ENCODE measurements around the gene KLK15. TPM values are rescaled to one million over a fixed set of nuclear protein-coding genes. Genes with fewer than 3 reads are reported as not detected.

The KLK15 gene
- total and polyA plus RNA-seq, 3 experiments from 2014 or later = not detected

- Mint-ChIP-seq H3K36me3 (peaks cover 0 to 38% (median 7%) of the 10 kb centered on the region in 3 donors), H3K4me1 (peaks cover 40 to 50% (median 48%) of the 10 kb centered on the region in 3 donors), H3K27me3 (peaks cover 0 to 2% of the 10 kb centered on the region in 2 donors), H3K4me3 (peak overlapping the region; percentile 94 to 99 (median 97)), H3K27ac (peak overlapping the region; percentile 99 to 100 (median 100)), H3K9me3 (no peaks in the 10 kb centered on the region)
- Histone ChIP-seq H3K27me3 (ENCODE audit: insufficient read depth, low read length, poor library complexity, severe bottlenecking) (no peaks in the 10 kb centered on the region), H3K4me1 (ENCODE audit: insufficient read depth, low read length) (peaks cover 21% of the 10 kb centered on the region), H3K9me3 (ENCODE audit: low read length) (no peaks in the 10 kb centered on the region), H3K36me3 (ENCODE audit: insufficient read depth, low read length) (no peaks in the 10 kb centered on the region), H3K27ac (ENCODE audit: low read depth, low read length) (peak overlapping the region; percentile 97), H3K4me3 (ENCODE audit: low read length) (peak overlapping the region; percentile 96)
- POLR2A ChIA-PET = interaction anchor here (0.5 kb wide), 1 partner anchor 12 kb away, joined by 4 read pairs; no protein-coding TSS in a partner anchor
- DNase-seq = peak in 1 of 5 donors; percentile 17
- CTCF ChIA-PET = no interaction called here
Measured at GRCh38 chr19:50803633-50804419, 29.5 kb downstream of the KLK15 start.

GRCh38 chr19:50801107-50801506 is 32.3 kb downstream of the KLK15 start:
- H3K27me3 ChIP-seq (ENCODE audit: insufficient read depth, low read length, poor library complexity, severe bottlenecking) = no peaks in the 10 kb centered on the region
- Mint-ChIP-seq H3K9me3 (no peaks in the 10 kb centered on the region), H3K27me3 (peaks cover 0 to 2% of the 10 kb centered on the region in 2 donors), H3K36me3 (peaks cover 0 to 58% (median 8%) of the 10 kb centered on the region in 3 donors), H3K27ac (peak overlapping the region in 4 of 8 donors; percentile 17 to 62 (median 30)), H3K4me1 (peaks cover 37 to 48% (median 45%) of the 10 kb centered on the region in 3 donors), H3K4me3 (peak overlapping the region in 4 of 7 donors; percentile 11 to 78 (median 47))
- H3K4me3 ChIP-seq (ENCODE audit: low read length) = no peak overlapping the region
- DNase-seq = no peak
- H3K27ac ChIP-seq (ENCODE audit: low read depth, low read length) = no peak overlapping the region
- no peaks in the 10 kb centered on the region for H3K9me3 ChIP-seq (ENCODE audit: low read length)
- H3K4me1 ChIP-seq (ENCODE audit: insufficient read depth, low read length) = peaks cover 21% of the 10 kb centered on the region
- CTCF ChIA-PET = interaction anchor here (1.1 to 1.6 kb wide), 2 partner anchors 17 to 444 kb away, joined by 4 to 5 read pairs; no protein-coding TSS in a partner anchor
- POLR2A ChIA-PET = no interaction called here
- no peaks in the 10 kb centered on the region for H3K36me3 ChIP-seq (ENCODE audit: insufficient read depth, low read length)

GRCh38 chr19:50799547-50799851 is 33.9 kb downstream of the KLK15 start:
- Histone ChIP-seq H3K4me3 (ENCODE audit: low read length) (no peak overlapping the region), H3K27ac (ENCODE audit: low read depth, low read length) (no peak overlapping the region), H3K4me1 (ENCODE audit: insufficient read depth, low read length) (peaks cover 14% of the 10 kb centered on the region), H3K36me3 (ENCODE audit: insufficient read depth, low read length) (no peaks in the 10 kb centered on the region), H3K9me3 (ENCODE audit: low read length) (no peaks in the 10 kb centered on the region), H3K27me3 (ENCODE audit: insufficient read depth, low read length, poor library complexity, severe bottlenecking) (no peaks in the 10 kb centered on the region)
- Mint-ChIP-seq H3K36me3 (peaks cover 0 to 53% (median 8%) of the 10 kb centered on the region in 3 donors), H3K9me3 (no peaks in the 10 kb centered on the region), H3K4me1 (peaks cover 22 to 36% (median 29%) of the 10 kb centered on the region in 3 donors), H3K27me3 (peaks cover 0 to 2% of the 10 kb centered on the region in 2 donors), H3K27ac (no peak overlapping the region), H3K4me3 (no peak overlapping the region)
- ChIA-PET POLR2A (no interaction called here), CTCF (no interaction called here)
- no peak for DNase-seq

- Mint-ChIP-seq H3K36me3 (peaks cover 0 to 50% (median 8%) of the 10 kb centered on the region in 3 donors), H3K4me1 (peaks cover 23 to 38% (median 24%) of the 10 kb centered on the region in 3 donors), H3K27ac (no peak overlapping the region), H3K9me3 (no peaks in the 10 kb centered on the region), H3K27me3 (no peaks in the 10 kb centered on the region), H3K4me3 (no peak overlapping the region)
- Histone ChIP-seq H3K4me3 (ENCODE audit: low read length) (no peak overlapping the region), H3K36me3 (ENCODE audit: insufficient read depth, low read length) (no peaks in the 10 kb centered on the region), H3K4me1 (ENCODE audit: insufficient read depth, low read length) (peaks cover 13% of the 10 kb centered on the region), H3K27me3 (ENCODE audit: insufficient read depth, low read length, poor library complexity, severe bottlenecking) (no peaks in the 10 kb centered on the region), H3K9me3 (ENCODE audit: low read length) (no peaks in the 10 kb centered on the region), H3K27ac (ENCODE audit: low read depth, low read length) (no peak overlapping the region)
- CTCF ChIA-PET = no interaction called here
- POLR2A ChIA-PET = no interaction called here
- DNase-seq = no peak
Measured at GRCh38 chr19:50798659-50799546, 34.5 kb downstream of the KLK15 start.

- DNase-seq = no peak
- Histone ChIP-seq H3K27ac (ENCODE audit: low read depth, low read length) (no peak overlapping the region), H3K4me1 (ENCODE audit: insufficient read depth, low read length) (peaks cover 4% of the 10 kb centered on the region), H3K9me3 (ENCODE audit: low read length) (no peaks in the 10 kb centered on the region), H3K36me3 (ENCODE audit: insufficient read depth, low read length) (no peaks in the 10 kb centered on the region), H3K27me3 (ENCODE audit: insufficient read depth, low read length, poor library complexity, severe bottlenecking) (no peaks in the 10 kb centered on the region), H3K4me3 (ENCODE audit: low read length) (no peak overlapping the region)
- Mint-ChIP-seq H3K27me3 (peaks cover 0 to 1% of the 10 kb centered on the region in 2 donors), H3K4me3 (no peak overlapping the region), H3K36me3 (peaks cover 0 to 46% (median 8%) of the 10 kb centered on the region in 3 donors), H3K27ac (peak overlapping the region in 1 of 8 donors; percentile 46), H3K9me3 (no peaks in the 10 kb centered on the region), H3K4me1 (peaks cover 15 to 32% (median 16%) of the 10 kb centered on the region in 3 donors)
- ChIA-PET CTCF (no interaction called here), POLR2A (no interaction called here)
Measured at GRCh38 chr19:50797781-50798658, 35.4 kb downstream of the KLK15 start.

- ChIA-PET CTCF (no interaction called here), POLR2A (no interaction called here)
- DNase-seq = no peak
- H3K27ac Mint-ChIP-seq = peak overlapping the region in 2 of 8 donors; percentile 30 to 33
- peaks cover 0 to 44% (median 8%) of the 10 kb centered on the region in 3 donors for H3K36me3 Mint-ChIP-seq
- Histone ChIP-seq H3K27ac (ENCODE audit: low read depth, low read length) (no peak overlapping the region), H3K4me1 (ENCODE audit: insufficient read depth, low read length) (no peaks in the 10 kb centered on the region), H3K27me3 (ENCODE audit: insufficient read depth, low read length, poor library complexity, severe bottlenecking) (no peaks in the 10 kb centered on the region), H3K9me3 (ENCODE audit: low read length) (no peaks in the 10 kb centered on the region), H3K36me3 (ENCODE audit: insufficient read depth, low read length) (no peaks in the 10 kb centered on the region), H3K4me3 (ENCODE audit: low read length) (no peak overlapping the region)
- no peaks in the 10 kb centered on the region for H3K9me3 Mint-ChIP-seq
- peaks cover 0 to 1% of the 10 kb centered on the region in 2 donors for H3K27me3 Mint-ChIP-seq
- peaks cover 11 to 26% (median 11%) of the 10 kb centered on the region in 3 donors for H3K4me1 Mint-ChIP-seq
- no peak overlapping the region for H3K4me3 Mint-ChIP-seq
Measured at GRCh38 chr19:50797429-50797780, 36.0 kb downstream of the KLK15 start.

GRCh38 chr19:50796634-50797428 is 36.5 kb downstream of the KLK15 start:
- Histone ChIP-seq H3K27me3 (ENCODE audit: insufficient read depth, low read length, poor library complexity, severe bottlenecking) (no peaks in the 10 kb centered on the region), H3K27ac (ENCODE audit: low read depth, low read length) (no peak overlapping the region), H3K9me3 (ENCODE audit: low read length) (no peaks in the 10 kb centered on the region), H3K4me3 (ENCODE audit: low read length) (no peak overlapping the region), H3K36me3 (ENCODE audit: insufficient read depth, low read length) (no peaks in the 10 kb centered on the region), H3K4me1 (ENCODE audit: insufficient read depth, low read length) (no peaks in the 10 kb centered on the region)
- Mint-ChIP-seq H3K27me3 (peaks cover 0 to 1% of the 10 kb centered on the region in 2 donors), H3K4me3 (no peak overlapping the region), H3K9me3 (no peaks in the 10 kb centered on the region), H3K27ac (peak overlapping the region in 2 of 8 donors; percentile 30 to 33), H3K4me1 (peaks cover 6 to 20% (median 10%) of the 10 kb centered on the region in 3 donors), H3K36me3 (peaks cover 0 to 42% (median 8%) of the 10 kb centered on the region in 3 donors)
- CTCF ChIA-PET = no interaction called here
- POLR2A ChIA-PET = no interaction called here
- DNase-seq = no peak
